Kasumi-1 (cell line): ENCODE data around the gene CDKAL1.
"Not testable (repeated sequence)": the region's sequence is repeated elsewhere in the genome, so short reads cannot be mapped to it uniquely, and the experiment has no call there.

Experiments
- DNase-seq, 2 experiments: peaks; one replicate each; lab custom pipeline; 2025; lab: John Stamatoyannopoulos, UW

CDKAL1 gene

DNA sequence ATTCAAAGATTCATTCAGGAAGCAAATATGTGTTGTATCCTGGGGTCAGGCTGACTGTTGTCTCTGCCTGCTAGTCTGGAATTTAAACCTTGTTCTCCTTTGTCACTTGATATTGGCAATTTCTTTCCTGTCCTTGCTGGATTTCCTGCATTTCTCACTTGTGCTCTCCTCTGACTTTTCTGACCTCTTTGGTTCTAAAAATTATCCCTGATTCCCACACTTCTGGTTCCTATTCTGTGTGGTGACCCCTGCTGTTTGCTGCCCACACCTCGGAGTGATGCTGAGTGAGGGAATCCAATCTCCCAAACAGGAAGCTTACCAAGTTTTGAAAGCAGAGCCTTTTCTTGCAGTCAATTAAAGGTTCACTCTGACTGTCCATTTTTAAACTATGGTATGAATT lies 345.3 kb downstream of the CDKAL1 start:
- DNase-seq = no peak

GRCh38 chr6:20881365-20881764 lies 347.1 kb downstream of the CDKAL1 start:
- DNase-seq = no peak

- DNase-seq = no peak
Observed at GRCh38 chr6:20882014-20882413, 347.8 kb downstream of the CDKAL1 start.

DNA sequence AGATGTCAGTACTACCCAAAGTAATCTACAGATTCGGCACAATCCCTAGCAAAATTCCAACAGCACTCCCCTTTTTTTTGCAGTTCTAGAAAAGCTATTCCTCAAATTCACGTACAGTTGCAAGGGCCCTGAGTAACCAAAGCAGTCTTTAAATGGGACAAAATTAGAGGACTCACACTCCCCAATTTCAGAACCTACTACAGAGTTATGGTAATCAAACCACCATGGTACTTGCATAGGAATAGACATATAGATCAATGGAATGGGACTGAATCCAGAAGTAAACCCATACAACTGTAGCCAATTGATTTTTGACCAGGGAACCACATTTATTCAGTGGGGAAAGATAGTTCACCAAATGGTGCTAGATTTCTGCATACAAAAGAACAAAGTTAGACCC lies 350.8 kb downstream of the CDKAL1 start:
- no peak for DNase-seq

- DNase-seq = no peak
Observed at GRCh38 chr6:20891161-20891560, 356.9 kb downstream of the CDKAL1 start.

DNA sequence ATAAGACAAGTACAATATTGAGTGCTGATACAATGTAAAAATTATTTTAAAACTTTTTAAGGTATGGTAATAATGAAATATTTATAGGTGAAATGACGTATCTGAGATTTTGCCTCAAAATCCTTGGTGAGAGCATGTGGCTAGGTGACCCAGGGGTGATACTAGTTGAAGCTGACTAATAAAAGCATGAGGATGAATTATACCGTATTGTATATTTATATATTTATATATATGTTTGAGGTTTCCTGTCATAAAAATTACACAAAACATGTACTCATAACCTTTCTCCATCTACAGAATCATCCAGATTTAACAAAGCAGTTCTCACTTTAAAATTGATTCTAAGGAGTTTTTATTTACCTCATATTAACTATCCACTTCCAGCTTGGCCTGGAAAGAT lies 358.1 kb downstream of the CDKAL1 start:
- no peak for DNase-seq

- DNase-seq = no peak
Observed at GRCh38 chr6:20893412-20893811, 359.2 kb downstream of the CDKAL1 start.

GRCh38 chr6:20900389-20901160 lies 366.3 kb downstream of the CDKAL1 start:
- DNase-seq = no peak

GRCh38 chr6:20905377-20905776 lies 371.1 kb downstream of the CDKAL1 start:
- no peak for DNase-seq

DNA sequence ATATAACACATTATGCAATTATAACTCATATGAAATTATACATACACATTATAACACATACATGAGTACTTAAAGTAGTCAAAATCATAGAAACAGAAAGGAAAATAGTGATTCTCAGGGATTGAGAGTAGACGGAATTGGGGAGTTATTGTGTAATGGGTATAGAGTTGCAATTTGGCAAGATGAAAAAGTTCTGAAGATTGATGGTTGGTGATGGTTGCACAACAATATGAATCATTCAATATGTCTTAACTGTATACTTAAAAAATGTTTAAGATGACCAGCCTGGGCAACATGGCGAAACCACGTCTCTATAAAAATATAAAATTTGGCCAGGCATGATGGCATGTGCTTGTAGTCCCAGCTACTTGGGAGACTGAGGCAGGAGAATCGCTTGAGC lies 372.7 kb downstream of the CDKAL1 start:
- DNase-seq = no peak

GRCh38 chr6:20907486-20908071 lies 373.3 kb downstream of the CDKAL1 start:
- DNase-seq = no peak

DNA sequence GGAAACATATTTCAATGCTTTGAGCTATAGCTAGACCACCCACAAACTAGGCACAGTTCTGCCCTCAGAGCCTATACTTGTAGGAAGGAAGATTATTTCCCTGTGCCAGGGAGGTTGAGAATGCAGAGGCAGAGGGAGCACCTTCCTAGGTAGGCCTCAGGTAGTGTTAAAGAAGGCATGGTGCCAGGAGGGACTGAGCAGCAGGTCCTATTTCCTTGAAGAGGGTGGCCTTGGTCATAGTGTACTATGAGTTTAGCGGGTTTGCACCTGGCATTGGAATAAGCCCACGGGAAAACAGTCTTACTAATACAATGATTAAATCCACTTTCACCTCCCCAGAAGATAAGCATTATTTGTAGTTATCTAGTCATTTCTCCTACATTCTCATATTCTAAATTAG lies 375.4 kb downstream of the CDKAL1 start:
- no peak for DNase-seq

DNA sequence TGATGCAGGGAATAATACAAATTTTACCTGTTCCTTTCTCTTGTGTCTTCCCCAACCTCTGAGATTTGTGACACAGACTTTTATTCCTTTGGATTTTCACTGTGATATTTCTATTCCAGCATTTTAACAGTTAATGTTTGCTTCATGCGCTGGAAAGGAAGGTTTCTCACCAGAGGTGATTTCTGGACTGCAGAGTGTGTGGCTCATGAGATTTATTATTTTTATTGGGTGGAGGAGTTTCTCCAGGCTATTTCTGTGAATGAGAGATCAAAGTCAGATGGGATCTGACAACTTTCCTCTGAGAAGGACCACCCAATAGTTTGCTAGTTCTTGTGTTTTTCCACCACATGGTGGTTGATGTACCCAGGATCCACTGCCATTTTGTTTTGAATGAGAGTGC lies 377.5 kb downstream of the CDKAL1 start:
- no peak for DNase-seq

GRCh38 chr6:20915156-20915555 lies 380.9 kb downstream of the CDKAL1 start:
- peak in 1 of 2 experiments; percentile 8 for DNase-seq

DNA sequence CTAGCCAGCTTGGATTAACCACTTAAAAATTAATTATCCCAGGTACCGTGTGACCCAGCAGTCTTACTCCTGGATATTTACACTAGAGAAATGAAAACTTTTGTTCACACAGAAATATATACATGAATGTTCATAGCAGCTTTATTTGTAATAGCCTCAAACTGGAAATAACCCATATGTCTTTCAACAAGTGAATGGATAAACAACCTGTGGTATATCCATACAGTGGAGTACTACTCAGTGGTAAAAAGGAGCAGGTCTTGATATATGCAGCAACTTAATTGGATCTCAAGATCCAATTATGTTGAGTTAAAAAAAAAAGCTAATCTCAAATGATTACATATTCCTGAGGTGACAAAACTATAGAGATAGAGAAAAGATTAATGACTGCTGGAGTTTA lies 381.4 kb downstream of the CDKAL1 start:
- DNase-seq = no peak

- no peak for DNase-seq
Observed at GRCh38 chr6:20916086-20916485, 381.8 kb downstream of the CDKAL1 start.

- no peak for DNase-seq
Observed at GRCh38 chr6:20918868-20919267, 384.6 kb downstream of the CDKAL1 start.

DNA sequence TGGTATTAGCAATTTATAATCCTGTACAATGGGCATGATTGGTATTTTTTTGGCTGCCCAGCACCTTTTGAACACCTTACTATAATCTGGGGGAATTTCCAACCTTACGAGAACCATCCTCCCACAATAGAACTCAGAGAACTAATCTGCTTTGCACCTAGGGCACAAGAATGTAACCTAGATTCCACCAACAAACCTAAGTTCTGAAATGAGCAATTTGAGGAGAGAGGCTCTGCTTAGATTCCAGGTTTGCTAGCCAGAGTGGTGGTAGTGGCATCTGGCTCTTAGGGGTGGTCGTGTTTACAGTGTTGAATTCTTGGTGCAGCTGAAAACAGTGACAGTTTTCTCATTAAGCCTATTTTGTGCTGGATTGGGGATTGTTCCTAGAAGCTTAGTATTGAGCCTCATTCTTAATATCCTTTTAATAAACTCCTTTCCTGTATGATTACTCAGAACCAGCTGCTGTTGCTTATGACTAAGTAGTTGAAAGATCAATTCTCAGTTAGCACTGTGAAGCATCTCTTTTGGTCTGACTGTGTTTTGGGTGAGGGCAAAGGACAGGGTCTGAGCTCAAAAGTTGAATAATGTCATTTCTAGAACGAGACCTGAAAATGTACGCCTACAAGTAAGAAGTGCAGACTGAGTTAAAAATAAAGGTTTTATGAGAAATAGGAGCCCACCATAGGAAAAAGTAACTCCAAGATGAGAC lies 385.6 kb downstream of the CDKAL1 start:
- no peak for DNase-seq

DNA sequence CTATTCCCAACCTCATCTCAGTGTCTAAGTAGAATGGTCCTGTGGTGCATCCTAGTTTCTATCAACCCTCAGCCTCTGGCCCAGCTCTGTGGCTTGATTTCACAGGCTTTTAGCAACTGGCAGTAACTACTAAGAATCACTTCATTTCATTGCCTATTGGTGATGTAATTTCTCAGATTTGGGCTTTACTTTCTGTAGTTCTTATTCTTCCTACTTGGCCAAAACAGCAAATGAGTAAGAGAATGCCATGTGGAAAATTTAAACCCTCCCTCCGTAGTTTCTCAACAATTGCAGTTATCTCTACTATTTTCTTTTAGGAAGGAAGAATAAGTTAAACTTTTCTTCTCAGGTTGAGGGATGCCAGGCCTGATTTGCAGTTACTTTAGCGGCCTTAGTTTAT lies 387.3 kb downstream of the CDKAL1 start:
- no peak for DNase-seq

- DNase-seq = no peak
Observed at GRCh38 chr6:20922743-20923142, 388.5 kb downstream of the CDKAL1 start.

- not testable (repeated sequence) for DNase-seq
Observed at GRCh38 chr6:20924094-20924493, 389.8 kb downstream of the CDKAL1 start.

DNA sequence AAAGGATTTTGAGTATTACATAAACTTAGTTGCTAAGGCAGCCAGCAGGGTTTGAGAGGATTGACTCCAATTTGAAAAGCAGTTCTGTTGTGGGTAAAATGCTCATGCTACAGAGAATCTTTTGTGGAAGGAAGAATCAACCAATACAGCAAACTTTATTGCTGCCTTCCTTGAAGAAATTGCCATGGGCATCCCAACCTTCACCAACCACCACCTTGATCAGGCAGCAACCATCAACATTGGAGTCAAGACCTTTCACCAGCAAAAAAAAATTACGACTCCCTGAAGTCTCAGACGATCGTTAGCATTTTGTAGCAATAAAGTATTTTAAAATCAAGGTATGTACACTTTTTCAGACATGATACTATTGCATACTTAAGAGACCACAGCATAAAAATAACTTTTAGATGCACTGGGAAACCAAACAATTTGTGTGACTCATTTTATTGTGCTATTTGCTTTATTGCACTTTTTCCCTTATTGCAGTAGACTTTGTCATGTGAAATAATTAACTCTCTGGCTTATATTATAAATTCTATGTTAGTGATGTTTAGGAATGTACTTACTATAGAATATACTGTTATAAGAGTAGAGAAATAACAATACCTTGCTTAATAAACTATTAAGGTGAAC lies 390.8 kb downstream of the CDKAL1 start:
- DNase-seq = no peak
